Measurements from ENCODE around the gene SMIM28.
"Not testable (repeated sequence)": the region's sequence is repeated elsewhere in the genome, so short reads cannot be mapped to it uniquely, and the experiment has no call there.

The SMIM28 gene

GRCh38 chr6:138349891-138350290 lies 27.8 kb upstream of the SMIM28 start:
- DNase-seq (ENCODE audit: insufficient read length, low spot score): no peak
- FAIRE-seq: no peak
- no peak for TF ChIP-seq POLR2A (IDR thresholded peaks at IDR 0.05; ENCODE audit: low read depth, low read length)

GRCh38 chr6:138357928-138358327 lies 19.8 kb upstream of the SMIM28 start:
- DNase-seq (ENCODE audit: insufficient read length, low spot score): no peak
- TF ChIP-seq POLR2A (IDR thresholded peaks at IDR 0.05; ENCODE audit: low read depth, low read length): no peak
- no peak for FAIRE-seq

GRCh38 chr6:138368684-138369083 lies 9.0 kb upstream of the SMIM28 start:
- DNase-seq (ENCODE audit: insufficient read length, low spot score); FAIRE-seq: not testable (repeated sequence)

GRCh38 chr6:138370631-138371451 lies 6.9 kb upstream of the SMIM28 start:
- no peak for TF ChIP-seq POLR2A (IDR thresholded peaks at IDR 0.05; ENCODE audit: low read depth, low read length)
- FAIRE-seq (no peak), DNase-seq (ENCODE audit: insufficient read length, low spot score) (no peak)

GRCh38 chr6:138371452-138371711 lies 6.3 kb upstream of the SMIM28 start:
- TF ChIP-seq POLR2A (IDR thresholded peaks at IDR 0.05; ENCODE audit: low read depth, low read length): no peak
- FAIRE-seq (no peak), DNase-seq (ENCODE audit: insufficient read length, low spot score) (no peak)

- no peak for TF ChIP-seq POLR2A (IDR thresholded peaks at IDR 0.05; ENCODE audit: low read depth, low read length)
- DNase-seq (ENCODE audit: insufficient read length, low spot score) (no peak), FAIRE-seq (no peak)
Measured at GRCh38 chr6:138371720-138372119, 6.0 kb upstream of the SMIM28 start.

- DNase-seq (ENCODE audit: insufficient read length, low spot score) (no peak), FAIRE-seq (no peak)
- TF ChIP-seq POLR2A (IDR thresholded peaks at IDR 0.05; ENCODE audit: low read depth, low read length): no peak
Measured at GRCh38 chr6:138372711-138373463, 4.8 kb upstream of the SMIM28 start.

- TF ChIP-seq POLR2A (IDR thresholded peaks at IDR 0.05; ENCODE audit: low read depth, low read length): no peak
- no peak for FAIRE-seq
- no peak for DNase-seq (ENCODE audit: insufficient read length, low spot score)
Measured at GRCh38 chr6:138374230-138374629, 3.5 kb upstream of the SMIM28 start.

GRCh38 chr6:138374815-138375214 lies 2.9 kb upstream of the SMIM28 start:
- DNase-seq (ENCODE audit: insufficient read length, low spot score) (no peak), FAIRE-seq (no peak)
- TF ChIP-seq POLR2A (IDR thresholded peaks at IDR 0.05; ENCODE audit: low read depth, low read length): no peak

- FAIRE-seq (no peak), DNase-seq (ENCODE audit: insufficient read length, low spot score) (no peak)
- no peak for TF ChIP-seq POLR2A (IDR thresholded peaks at IDR 0.05; ENCODE audit: low read depth, low read length)
Measured at GRCh38 chr6:138377042-138377441, 663 bp upstream of the SMIM28 start.

- TF ChIP-seq POLR2A (IDR thresholded peaks at IDR 0.05; ENCODE audit: low read depth, low read length): no peak
- DNase-seq (ENCODE audit: insufficient read length, low spot score) (no peak), FAIRE-seq (no peak)
Measured at GRCh38 chr6:138378463-138378862, 758 bp downstream of the SMIM28 start.

GRCh38 chr6:138382498-138383265 lies 5.0 kb downstream of the SMIM28 start:
- FAIRE-seq (no peak), DNase-seq (ENCODE audit: insufficient read length, low spot score) (no peak)
- TF ChIP-seq POLR2A (IDR thresholded peaks at IDR 0.05; ENCODE audit: low read depth, low read length): no peak

- no peak for DNase-seq (ENCODE audit: insufficient read length, low spot score)
- FAIRE-seq: no peak
- no peak for TF ChIP-seq POLR2A (IDR thresholded peaks at IDR 0.05; ENCODE audit: low read depth, low read length)
Measured at GRCh38 chr6:138383776-138384175, 6.1 kb downstream of the SMIM28 start.

- FAIRE-seq: no peak
- DNase-seq (ENCODE audit: insufficient read length, low spot score): no peak
- TF ChIP-seq POLR2A (IDR thresholded peaks at IDR 0.05; ENCODE audit: low read depth, low read length): no peak
Measured at GRCh38 chr6:138386897-138387296, 9.2 kb downstream of the SMIM28 start.

All from H54 (cell line).